ENCODE results near the gene CENATAC.
"Not testable (repeated sequence)": the region's sequence is repeated elsewhere in the genome, so short reads cannot be mapped to it uniquely, and the experiment has no call there.

The CENATAC gene

DNA sequence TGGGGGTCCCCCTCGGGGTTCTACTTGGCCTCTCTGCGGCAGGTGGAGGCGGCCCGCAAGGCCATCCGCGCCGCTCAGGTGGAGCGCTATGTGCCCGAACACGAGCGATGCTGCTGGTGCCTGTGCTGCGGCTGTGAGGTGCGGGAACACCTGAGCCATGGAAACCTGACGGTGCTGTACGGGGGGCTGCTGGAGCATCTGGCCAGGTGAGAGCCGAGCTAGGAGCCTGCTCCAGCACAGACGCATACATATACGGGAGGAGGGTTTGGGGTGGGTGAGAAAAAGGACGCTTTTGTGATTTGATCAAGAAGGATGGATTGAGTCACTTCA is 415 bp downstream of the CENATAC start:
- no peak for DNase-seq

DNA sequence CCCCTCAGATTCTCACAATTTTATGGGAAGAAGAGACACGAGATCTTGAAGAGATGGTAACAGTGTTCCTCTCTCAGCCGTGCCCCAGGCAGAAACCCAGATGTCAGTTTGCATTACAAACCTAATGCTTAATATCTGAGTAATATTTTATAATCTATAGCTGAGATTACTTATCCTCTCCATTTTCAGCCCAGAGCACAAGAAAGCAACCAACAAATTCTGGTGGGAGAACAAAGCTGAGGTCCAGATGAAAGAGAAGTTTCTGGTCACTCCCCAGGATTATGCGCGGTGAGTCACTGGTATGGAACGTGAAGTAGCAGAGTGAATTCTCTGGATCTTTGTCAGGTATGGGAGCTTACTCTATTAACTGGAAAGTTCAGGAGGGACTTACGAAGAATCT is 884 bp downstream of the CENATAC start:
- no peak for DNase-seq

DNA sequence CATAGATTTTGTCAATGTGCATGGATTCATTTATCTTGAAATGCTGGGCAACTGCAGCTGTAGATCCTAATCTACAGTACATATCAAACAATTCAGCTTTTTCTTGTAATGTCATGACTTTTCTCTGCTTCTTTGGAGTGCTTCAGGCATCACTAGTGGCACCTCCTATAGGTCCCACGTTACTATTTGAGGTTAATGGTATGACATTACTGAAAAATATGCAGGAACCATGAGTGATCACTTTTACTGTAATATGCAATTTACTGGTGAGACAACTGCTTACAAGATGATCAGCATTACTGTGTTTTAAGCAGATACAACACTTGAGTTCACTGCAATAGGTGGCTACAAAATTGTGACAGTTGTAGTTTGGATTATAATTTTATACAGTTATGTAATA is 3.0 kb downstream of the CENATAC start:
- DNase-seq, result no peak

DNA sequence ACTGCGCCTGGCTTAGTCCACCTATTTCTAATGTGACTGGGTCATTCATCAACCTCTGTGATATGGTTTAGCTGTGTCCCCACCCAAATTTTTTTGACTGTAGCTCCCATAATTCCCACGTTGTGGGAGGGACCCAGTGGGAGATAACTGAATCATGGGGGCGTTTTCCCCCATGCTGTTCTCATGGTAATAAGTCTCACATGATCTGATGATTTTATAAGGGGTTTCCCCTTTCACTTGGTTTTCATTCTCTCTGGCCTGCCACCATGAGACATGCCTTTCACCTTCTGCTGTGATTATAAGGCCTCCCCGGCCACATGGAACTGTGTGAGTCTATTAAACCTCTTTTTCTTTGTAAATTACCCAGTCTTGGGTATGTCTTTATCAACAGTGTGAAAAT is 8.7 kb downstream of the CENATAC start:
- no peak for DNase-seq

DNA sequence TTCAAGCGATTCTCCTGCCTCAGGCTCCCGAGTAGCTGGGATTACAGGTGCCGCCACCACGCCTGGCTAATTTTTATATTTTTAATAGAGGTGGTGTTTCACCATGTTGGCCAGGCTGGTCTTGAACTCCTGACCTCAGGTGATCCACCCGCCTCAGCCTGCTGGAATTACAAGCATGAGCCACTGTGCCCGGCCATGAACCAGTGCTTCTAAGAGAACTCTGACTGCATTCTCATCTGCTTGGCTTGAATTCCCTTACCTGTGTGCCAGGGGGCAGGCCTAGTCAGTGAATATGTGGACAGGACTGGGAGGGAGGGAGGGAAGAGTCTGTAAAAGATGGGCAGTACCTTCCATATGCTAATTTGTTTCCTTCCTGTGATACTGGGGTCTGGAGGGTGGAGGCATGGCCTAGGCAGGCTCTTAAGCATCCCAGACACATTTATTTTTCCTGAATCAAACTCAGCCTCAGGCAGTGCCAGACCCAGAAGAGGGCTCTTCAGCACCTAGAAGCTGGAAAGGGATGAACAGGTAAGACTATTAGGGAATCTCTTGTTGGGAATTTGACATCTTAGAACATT is 13.6 kb downstream of the CENATAC start:
- DNase-seq, result no peak

DNA sequence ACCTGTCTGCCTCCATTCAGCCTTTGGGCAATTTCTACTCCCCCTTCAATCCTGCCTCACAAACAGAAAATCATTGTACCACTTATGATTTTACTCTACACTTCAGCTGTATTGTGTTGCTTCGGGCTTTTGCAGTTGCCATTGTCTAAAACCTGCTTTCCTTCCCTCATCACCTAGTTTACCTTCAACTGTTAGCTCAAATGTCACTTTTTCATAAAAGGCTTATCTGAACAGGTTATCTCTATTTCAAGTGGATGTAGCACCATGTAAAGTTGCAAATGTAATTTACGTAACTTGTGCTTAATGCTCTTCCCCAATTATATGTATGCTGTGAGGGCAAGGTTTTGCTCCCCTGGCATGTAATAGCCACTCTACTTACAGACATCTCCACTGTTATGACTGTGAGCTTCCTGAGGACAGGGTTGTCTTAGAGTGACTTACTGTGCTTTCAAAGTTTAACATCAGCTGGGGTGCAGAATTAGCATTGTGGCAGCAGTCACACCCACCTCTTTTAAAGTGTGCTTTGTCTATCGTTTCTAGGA is 14.8 kb downstream of the CENATAC start:
- no peak for DNase-seq

DNA sequence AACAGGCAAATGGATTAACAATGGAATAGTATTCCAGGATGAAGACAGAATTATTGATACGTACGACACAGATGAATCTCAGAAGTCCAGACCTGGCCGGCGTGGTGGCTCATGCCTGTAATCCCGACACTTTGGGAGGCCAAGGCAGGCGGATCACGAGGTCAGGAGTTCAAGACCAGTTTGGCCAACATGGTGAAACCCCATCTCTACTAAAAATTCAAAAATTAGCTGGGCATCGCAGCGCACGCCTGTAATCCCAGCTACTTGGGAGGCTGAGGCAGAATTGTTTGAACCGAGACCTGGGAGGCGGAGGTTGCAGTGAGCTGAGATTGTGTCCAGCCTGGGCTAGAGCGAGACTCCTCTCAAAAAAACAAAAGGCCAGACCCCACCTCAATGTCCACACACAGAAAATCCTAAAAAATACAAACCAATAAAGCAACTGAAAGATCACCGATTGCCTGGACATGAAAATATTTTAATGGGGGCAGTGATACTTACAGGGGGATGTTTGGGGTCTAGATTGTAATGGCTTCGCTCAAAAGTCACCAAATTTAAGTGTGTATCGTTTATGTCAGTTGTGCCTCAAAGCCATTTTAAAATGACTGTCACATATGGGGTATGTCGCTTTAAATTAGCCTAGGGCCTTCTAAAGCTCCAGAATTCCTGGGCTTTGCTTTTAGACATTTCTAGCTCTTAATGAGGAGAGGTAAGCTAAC is 16.4 kb downstream of the CENATAC start:
- DNase-seq, result no peak

DNA sequence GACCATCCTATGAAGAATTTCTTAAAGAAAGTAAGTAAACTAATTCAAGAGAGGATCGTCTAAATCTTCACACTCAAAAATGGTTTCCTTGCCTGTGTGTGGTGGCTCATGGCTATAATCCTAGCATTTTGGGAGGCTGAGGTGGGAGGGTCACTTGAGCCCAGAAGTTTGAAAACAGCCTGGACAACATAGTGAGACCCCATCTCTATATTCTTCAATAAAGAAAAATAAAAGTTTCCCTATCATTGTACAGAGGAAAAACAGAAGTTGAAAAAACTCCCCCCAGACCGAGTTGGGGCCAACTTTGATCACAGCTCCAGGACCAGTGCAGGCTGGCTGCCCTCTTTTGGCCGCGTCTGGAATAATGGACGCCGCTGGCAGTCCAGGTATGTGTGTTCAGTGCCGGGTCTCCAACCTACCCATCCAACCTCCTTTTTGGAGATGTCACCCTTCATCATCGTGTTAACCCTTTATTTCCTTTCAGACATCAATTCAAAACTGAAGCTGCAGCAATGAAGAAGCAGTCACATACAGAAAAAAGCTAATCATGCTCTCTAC is 17.2 kb downstream of the CENATAC start:
- no peak for DNase-seq

DNA sequence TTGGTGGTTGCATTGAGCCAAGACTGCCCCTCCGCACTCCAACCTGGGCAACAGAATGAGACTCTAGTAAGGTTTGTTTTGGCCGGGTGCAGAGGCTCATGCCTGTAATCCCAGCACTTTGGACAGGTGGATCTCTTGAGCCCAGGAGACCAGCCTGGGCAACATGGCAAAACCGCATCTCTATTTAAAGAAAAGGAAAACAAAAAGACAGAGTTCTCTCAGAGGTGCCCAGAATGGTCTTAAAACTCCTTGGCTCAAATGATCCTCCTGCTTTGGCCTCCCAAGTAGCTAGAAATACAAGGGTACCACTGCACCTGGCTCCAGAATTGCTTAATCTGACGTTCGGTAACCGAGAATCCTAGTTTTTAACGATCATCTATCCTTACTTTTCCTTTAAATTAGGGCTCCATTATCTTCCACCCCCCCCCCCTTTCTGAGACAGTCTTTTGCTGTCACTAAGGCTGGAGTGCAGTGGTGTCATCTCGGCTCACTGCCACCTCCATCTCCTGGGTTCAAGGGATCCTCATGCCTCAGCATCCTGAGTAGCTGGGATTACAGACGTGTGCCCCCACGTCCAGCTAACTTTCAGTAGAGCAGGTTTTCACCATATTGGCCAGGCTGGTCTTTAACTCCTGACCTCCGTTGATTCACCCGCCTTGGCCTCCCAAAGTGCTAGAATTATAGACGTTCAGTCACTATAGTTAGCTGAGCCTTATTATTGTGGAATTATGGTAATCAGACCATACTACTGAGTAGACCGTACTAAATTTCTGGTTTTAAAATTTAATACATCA is 18.5 kb downstream of the CENATAC start:
- DNase-seq, result no peak

DNA sequence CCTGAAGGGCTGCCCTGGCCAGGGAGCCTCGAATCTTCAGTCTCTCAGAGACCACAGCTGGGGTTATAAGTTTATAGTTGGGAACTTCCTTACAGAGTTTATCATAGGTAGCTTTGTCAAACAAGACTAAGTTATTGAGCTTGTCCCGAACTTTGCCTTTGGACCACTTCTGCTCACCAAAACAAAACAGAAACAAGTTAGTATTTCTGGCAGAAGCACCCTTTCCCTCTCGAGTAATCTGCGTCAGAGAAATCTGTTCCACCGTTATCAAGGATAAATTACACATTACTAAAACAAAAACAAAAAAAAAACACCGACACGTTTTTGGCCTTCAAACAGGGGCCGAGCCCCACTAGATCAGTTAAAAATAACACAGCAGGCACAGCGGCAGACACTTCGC is 19.4 kb downstream of the CENATAC start:
- not testable (repeated sequence) for DNase-seq

DNA sequence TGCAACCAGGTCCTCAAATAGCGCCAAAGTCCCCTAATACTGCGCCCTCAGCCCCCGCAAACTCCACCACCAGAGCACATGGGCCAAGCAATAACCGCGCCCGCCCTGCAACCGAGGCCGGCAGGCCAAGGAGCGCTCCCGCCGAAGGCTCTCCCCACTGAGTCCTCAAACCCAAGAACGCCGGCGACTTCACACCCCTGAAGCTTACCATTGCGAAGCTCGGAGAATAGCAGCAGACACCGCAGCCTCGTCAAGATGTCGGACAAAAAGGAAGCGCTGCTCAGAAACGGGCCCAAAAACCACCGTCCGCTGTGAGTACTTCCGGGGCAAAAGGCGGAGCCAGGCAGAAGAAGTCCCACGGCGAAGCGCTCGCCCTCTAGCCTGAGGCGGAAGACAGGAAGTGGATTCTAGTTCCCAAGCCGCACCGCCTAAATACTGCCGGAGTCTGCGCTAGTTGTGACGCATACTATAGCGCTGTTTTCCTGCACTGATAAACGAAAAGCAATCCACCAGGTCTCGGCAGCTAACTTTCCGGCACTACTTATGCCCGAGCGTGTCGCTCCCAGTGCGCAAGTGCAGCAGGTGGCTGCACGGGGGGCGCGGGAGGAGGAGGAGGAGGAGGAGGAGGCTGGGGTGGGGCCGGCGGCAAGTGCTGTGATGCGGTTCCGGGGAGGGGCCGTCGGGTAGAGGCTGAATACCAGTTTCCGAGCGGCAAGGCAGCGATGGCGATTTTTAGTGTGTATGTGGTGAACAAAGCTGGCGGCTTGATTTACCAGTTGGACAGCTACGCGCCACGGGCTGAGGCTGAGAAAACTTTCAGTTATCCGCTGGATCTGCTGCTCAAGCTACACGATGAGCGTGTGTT is 20.4 kb downstream of the CENATAC start, which contains the start of the genes RPS25 and TRAPPC4:
RPS25 (minus strand) TSS at position 270 of the 865 bp plus-strand sequence; CDS start at position 211, 59 bp downstream.
TRAPPC4 (plus strand) TSS at position 693 of the 865 bp plus-strand sequence; CDS start at position 723, 30 bp downstream.
- DNase-seq, result peak; percentile 94

DNA sequence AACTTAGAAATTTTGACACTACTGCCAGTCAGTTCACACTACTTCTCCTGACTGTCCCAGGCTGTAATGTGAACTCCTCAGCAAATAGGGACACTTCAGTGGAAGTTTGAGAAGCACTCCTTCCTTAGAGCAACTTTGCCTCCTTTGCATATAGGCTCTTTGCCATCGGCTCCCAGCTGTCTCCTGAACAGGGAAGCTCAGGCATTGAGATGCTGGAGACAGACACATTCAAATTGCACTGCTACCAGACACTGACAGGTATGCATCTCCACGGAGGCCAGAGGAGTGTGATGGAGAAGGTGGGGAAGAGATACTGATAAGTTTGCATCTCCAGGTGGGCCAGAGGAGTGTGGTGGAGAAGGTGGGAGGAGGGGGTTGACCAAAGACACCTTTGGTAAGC is 22.1 kb downstream of the CENATAC start:
- no peak for DNase-seq

DNA sequence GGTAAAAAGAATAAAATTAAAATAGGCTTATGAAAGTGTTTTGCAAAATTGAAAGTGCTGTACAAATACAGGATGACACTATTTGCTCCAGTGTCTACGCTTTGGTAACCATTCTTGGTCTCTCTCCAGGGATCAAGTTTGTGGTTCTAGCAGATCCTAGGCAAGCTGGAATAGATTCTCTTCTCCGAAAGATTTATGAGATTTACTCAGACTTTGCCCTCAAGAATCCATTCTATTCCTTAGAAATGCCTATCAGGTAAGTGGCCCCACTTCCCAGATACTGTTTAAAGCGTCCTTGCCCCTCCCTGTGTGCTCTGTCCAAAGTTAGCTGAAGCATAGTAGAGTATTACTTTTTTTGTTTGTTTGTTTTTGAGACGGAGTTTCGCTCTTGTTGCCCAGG is 23.7 kb downstream of the CENATAC start:
- no peak for DNase-seq

DNA sequence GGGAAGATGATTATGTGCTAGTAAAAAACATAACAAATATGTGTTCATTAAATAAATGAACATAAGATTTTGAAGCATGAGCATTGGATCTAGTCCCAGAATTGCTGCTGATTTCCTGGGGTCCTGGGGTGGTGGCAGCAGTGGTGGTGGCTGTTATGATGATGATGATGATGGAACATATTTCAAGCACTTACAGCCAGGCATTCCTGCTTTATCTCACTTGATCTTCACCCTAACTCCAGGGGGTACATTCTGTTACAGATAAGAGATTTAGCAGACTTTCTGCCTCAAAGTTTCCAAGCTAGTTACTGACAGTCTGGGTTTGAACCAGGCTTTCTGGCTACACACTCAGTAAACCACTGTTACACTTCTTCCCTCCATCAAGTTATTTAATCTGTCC is 25.8 kb downstream of the CENATAC start:
- DNase-seq, result no peak

DNA sequence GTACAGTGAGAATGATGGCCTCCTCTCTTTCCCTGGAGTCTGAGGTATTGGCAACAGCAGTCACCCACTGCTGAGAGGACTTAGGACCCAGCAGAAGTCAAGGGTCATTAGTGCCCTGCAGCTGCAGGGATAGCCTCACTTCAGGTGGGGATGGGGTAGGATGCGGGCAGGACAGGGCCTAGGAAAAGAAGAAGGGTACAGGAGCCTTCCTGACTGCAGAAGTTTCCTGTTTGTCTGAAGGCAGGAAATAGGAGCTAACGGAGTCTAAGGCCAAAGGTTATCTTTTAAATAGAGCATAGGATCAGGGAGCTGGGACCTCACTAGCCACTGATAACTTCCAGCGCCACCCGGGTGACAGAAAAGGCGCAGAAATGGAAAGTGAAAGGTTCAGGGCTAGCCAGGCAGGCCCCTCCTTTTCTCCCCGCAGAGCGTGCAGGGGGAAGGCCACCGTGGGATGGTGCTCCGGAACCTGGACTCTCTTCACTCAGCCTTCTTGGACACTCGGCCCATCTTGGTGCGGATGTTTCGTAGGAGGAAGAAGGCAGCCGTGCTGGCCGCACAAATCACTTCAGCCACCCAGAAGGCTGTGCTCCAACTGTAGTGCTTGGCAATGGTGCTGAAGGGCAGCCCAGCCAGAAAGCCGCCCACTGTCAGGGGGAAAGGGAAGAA is 26.6 kb downstream of the CENATAC start:
- DNase-seq, result no peak

DNA sequence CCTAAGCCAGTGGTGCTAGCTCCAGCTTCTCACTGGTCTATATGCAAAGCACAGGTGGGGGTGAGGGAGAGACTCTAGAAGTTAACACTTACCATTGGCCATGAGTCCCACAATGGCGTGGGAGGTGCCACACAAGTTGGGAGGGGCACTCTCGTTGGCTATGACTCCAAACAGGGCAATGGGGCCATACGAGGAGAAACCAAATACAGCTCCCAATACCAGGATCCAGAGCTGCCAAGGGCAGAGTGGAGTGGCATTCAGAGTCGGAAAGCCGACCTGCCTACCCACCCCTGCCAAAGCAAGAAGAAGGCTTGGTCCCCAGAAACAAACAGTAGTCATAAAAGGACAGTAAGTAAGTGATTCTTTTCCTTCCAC is 27.1 kb downstream of the CENATAC start:
- no peak for DNase-seq

DNA sequence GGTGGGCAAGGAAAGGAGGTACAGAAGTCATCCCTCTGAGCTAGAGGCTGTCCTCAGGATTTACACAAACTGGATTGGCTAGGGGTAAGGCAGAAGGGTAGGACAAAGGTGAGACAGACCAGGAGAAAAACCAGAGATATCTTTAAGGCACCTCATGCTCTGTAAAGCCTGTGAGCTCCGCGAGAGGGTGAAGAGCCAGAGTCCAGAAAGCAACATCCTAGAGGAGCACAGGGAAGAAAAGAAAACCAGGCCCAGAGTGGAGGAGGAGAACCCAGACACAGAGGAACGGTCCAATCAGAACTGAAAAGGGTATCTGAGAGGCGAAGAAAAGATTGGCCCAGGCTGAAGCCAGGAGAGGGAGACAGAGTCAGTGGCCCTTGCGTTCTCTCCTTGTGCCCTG is 27.6 kb downstream of the CENATAC start:
- DNase-seq, result no peak

DNA sequence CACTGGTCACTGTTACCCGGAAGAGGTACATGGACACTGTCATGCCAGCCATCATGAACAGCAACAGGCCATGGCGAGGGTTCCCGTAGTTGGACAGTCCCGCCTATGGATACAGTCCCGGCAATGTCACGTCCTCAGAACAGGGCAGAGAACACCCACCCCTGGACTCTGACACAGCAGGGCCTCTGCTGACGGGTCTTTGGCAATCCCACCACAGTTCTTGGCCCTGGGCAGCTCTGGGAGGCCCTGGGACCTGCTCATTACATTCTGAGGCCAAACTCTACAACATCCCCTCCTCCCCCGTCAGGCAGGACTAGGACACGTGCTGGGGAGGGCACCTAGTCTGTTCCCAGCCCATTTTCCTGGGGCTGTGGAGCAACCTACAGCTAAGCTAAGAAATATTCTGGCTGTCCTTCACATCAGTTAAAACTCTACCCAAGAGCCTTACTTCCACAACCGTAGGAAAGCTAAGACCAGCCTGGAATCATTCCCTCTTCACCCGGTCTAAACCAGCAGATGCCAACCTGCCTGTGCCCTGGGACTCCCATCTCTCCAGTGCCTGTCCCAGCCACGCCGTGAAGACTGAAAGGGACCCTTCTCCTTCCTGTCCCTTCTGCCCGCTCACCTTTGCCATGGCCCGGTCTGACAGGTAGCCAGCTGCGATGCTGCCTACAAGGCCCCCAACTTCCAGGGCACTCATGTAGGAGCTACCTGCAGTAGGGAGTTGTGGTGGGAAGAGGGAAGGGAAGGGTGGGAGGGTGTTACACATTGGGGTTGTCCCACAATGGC is 28.2 kb downstream of the CENATAC start:
- DNase-seq, result no peak

DNA sequence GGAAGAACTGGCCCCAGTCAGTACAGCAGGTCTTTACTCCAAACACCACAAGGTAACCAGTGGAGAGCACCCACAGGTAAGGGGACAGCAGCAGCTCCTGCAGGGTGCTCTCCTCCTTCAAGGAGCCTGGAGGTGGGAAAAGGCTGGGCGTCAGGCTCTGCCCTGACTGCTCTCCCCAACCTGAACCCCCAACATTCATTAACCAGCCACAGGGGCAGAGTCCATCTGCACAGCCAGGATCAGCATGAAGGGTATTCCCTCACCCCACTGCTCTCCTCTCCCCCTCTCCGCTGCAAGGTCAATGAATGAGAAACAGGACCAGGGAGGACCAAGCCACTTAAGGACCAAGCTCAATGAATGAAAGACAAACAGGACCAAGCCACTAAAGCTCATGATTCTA is 29.0 kb downstream of the CENATAC start:
- no peak for DNase-seq

DNA sequence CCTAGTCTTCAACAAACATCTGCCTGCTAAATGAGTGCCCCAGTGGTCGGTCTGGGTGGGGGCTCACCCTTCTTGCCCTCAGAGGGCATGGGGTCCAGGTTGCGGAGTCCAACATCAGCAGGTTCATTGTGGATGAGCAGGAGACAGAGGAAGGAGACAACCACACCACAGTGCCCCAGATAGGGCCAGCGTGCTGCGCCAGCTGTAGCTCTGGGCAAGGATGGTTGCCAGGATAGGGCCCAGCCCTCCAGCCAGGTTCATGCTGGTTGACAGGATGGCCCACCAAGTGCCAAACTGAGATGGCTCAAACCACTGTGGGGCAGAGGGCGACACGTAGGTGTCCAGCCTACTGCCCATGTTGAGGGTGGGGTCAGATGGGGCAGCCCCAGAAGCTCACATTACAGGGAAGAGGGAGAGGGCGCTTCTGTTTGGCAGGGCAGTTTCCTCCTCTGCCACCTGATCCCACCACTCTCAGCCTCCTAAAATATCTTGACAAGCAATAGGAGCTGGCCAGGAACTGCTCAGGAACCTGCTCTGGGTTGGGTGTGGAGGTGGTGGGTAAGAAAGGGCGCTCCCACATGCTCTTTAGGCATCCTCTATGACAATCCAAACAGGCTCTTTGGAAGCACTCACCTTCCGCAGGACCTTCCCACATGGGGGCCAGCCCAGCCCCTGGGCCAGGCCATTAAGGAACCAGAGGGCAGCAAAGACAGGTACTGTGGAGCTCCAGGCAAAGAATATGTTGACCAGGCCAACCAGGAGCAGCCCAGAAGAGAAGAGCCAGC is 29.8 kb downstream of the CENATAC start:
- DNase-seq, result no peak

All from activated T-cell treated with anti-CD3 and anti-CD28 coated beads, Interleukin-2, amount 50 U/mL, for 1 hour (primary cell).